HPDE6-E6E7 (cell line): ENCODE measurements around the gene ADAMTS14.

ENCODE experiments used
- DNase-seq: peaks from one replicate; pipeline ENCODE4 v3.0.0; 2011; ENCODE audit warnings: missing footprints; ENCODE audit errors: extremely low spot score

ADAMTS14 gene

DNA sequence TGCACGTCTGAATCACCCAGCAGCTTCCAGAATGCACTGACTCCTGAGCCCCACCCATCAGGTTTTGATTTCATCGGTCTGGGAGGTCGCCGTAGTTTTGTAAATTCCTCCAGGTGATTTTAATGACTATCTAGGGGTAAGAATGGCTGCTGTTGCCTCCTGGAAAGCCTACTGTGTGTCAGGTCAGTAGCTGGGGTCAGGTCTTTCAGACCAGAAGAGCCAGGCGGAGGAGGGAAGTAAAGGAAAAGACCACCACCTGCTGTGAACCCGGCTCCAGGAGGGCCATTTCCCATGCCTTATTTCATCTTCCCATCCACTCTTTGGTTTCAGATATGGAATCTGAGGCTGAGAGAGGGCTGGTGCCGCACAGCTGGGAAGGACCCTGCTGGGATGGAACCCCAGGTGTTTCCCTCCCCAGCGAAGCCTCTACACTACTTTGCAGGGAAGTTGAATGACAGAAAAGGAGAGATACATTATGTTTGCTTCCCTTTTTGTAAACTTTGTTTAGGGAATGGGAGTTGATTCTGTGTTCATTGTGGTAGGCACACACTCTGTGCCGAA lies 19.8 kb downstream of the ADAMTS14 start:
- no peak for DNase-seq

DNA sequence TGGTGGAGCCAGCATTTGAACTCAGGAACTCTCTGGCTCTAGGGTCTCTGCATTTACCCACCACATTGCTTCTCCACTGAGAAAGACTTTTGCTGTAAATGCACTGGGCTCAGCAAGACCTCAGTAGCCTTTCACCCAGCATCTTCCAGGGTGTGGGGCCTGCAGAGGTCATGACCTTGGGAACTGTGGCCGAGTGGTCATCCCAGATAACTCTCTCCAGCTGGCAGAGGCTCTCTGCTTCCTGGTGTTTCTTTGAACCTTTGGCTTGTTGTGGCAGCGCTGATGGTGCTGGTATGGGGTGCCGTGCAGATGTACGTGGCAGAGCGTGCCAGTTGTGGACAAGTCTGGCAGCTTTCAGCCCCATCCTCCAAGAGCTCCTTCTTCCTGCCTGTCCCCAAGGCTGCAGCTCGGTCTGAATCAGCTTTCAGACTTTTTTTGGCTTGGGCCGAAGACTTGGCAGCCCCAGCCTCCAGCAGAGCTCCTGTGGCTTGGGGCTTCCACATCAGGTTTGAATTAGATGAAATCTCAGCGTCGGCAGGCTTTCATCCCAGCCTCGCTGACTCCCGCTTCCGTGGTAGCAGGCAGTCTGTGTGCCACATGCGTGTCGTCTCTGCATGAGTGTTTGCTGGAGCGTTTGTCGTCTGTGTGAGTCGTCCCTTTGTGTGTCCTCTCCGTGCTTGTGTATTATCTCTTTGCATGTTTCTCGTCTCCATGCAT lies 21.5 kb downstream of the ADAMTS14 start:
- DNase-seq = no peak

DNA sequence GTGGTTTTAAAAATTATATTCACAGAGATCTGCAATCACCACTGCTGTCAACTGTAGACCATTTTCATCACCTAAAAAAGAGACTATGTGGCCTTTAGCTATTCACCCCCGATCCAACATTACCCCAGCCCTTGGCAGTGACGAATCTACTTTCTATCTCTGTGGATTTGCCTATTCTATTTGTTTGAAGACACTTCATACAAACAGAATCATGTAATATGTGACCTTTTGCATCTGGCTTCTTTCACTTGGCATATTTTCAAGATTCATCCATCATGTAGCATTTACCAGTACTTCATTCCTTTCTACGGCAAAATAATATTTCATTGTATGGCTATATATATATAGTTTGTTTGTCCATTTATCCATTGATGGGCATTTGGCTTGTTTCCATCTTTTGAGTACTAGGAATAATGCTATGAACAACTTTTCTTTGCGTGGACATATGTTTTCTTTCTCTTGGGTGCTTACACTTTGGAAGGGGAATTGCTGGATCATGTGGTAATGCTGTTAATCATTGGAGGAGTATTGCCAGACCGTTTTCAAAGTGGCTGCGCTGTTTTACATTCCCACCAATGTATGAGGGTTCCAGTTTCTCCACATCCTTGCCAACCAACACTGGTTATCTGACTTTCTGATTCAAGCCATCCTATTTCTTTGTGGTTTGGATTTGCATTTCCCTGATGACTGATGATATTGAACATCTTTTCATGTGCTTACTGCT lies 22.3 kb downstream of the ADAMTS14 start:
- DNase-seq = no peak

DNA sequence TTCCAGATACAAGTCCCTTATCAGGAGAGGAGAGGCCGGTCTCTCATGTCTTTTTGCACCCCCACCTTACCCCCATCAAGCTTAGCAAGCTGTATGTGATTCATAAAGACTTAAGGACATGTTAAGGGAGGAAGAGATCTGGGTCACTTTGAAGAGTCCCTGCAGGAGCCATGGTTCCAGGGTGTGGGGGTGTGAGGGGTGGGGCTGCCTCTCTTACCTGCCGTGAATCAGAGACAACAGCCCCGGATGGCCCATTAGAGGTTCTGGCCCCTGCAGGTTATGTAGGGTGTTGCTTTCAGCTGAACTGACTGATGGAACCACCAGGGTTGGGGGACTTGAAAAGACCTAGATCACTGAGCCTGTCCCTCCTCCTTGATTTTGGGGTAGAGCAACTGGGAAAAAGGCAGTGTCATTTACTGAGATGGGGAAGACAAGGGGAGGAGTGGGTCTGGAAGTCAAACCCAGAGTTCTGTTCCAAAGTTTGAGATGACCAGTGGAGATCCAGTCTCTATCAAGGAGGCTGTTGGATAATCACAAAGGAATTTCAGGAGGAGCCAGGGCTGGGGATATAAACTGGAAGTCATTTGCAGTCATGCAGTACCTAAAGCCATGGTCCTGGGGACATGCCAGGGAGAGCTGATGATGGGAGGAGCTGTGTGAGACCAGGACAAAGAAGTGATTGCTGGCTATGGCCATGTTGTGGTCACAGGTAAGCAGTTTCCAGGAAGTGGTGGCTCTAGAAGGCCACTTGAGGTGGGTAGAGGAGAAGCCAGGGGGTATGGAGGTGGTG lies 23.1 kb downstream of the ADAMTS14 start:
- no peak for DNase-seq

DNA sequence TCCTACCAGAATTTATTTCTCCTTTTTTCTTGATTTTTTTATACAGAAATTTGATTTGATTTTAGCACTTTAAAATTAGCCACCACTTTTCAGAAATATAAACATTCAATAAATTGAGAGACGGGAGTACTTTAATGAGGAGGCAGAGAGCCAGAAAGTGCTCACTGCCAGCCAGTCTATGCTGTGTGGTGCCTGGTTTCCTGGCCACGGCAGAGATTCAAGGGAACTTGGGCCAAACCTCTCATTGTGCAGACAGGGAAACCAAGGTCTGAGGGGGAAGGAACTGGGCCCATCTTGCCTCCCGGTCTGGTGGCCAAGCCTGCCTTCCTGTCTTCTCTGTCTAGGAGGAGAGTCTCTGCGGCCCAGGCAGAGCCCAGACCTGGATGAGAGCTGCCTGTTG lies 25.9 kb downstream of the ADAMTS14 start:
- no peak for DNase-seq

DNA sequence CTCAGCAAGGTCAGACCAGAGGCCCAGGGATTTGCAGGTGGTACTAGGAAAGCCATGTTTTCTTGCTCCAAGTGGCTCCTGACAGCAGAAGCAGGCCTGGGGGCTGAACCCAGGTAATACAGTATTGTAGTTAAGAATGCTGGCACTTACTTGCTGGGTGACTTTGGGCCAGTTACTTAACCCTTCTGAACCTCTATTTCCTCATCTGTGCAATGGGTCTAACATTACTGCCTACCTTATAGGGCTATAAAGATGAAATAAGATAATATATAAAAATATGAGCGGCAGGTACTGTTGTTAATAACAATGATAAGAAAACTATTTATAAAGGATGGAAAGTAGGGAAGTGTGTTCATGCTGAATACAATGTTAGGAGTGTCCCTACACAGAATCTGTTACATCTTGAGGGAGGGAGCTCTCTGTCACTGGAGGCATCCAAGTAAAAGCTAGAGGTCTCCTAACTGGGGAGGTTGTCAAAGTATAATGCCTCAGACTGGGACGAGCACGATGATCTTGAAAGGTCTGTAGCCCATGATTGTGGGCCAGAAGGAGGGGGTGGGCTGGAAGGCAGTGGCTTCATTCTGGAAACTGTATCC lies 26.9 kb downstream of the ADAMTS14 start:
- no peak for DNase-seq

DNA sequence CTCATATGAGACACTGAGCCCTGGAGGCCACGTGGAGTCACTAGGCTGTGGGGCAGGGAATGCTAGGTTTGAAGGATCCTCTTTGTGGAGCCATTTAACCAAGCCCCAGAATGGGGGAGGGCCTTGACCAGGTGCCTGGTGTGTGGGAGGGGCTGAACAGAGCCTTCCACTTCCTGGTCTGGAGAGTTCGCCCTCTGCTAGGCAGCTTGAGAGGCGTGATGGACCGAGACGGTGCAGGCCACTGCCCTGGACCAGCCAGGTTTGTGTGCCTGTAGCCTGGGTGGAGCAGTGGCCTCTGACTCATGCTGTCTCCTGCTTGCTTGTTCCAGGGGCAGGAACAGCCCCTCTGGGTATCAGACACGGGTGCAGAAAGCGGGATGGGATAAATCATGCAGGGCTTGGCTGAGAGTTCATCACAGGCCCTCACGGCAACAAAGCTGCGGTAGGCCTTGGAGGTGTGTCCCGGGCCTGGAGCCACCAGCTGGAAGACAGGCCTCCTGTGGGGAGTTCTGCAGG lies 27.4 kb downstream of the ADAMTS14 start:
- peak; percentile 58 for DNase-seq

DNA sequence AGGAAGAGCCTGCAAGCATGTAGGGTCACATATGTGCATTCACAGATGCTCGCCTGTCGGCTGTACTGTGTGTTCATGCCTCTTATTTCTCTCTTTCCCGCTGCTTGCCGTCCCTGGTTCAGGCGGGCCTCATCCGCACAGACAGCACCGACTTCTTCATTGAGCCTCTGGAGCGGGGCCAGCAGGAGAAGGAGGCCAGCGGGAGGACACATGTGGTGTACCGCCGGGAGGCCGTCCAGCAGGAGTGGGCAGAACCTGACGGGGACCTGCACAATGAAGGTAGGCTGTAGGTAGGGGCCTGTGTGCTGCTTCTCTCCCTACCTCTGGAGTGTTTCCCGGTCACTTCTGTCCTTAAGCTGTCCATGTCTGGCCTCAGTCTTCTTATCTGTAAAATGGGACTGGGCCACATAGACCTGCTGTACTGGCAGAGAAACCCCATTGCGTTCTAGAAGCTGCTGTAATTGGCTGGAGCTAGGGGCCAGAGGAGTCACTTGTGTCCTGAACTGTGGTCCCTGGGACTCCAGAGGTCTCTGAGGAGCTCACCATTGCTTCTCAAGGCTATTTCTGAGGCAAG lies 30.0 kb downstream of the ADAMTS14 start:
- no peak for DNase-seq

DNA sequence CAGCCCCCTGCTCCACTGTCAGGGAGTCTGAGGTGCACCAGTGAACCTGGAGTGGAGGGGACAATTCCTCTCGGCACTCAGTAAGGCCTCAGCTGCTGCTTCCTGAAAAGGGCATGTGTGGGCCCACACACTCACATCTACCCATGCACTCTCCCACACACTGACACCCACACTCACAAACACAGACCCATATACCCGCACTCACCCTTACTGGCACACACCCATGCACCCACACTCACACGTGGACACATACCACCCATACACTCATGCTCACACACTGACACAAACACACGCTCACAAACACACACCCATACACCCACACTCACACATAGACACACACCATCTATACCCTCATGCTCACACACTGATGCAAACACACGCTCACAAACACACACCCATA lies 31.9 kb downstream of the ADAMTS14 start:
- DNase-seq = no peak

DNA sequence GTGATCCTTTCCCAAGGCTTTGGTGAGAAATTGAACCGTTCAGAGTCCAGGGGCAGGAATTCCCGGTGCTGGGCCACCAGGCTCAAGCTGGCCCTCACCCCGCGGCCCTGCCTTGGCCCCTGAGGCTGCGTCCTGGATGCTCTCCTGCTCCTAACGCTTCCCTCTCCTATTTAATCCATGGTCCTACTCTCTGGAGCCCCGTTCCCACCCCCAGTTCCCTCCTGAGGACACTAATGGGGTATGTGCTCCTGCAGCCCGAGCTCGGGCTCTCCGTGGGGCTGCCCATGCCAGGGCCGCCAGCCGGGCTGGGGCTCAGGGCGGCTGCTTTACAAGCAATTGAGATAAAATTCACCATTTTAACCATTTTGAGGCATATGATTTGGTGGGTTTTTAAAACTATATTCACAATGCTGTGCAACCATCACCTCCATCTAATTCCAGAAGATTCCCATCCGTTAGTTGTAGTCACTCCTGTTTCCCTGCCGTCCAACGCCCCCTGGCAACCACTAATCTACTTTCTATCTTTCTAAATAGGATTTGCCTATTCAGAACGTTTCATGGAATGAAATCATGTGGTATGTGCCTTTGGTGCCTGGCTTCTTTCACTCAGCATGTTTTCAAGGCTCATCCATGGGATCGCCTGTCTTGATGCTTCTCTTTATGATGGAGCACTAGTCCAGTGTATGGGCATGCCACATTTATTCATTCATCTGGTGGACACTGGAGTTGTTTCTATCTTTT lies 33.0 kb downstream of the ADAMTS14 start:
- DNase-seq = no peak

DNA sequence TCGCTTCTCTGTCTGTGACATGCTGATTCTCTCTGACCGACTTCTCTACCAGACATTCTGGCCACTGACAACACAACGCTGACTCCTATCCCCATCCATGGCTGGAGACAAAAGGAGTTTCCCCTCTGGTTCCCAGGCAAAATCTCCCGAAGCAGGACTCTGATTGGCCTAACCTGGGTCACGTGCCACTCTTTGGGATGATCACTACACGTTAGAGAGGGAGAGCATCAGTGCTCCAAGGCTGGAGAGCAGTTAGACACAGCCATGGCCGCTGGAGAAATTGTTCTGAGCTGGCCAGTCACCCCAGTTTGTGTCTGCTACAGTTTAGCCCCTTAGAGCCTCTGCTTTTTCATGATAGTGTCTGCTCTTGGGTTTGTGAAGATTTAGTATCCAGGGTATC lies 38.9 kb downstream of the ADAMTS14 start:
- no peak for DNase-seq

DNA sequence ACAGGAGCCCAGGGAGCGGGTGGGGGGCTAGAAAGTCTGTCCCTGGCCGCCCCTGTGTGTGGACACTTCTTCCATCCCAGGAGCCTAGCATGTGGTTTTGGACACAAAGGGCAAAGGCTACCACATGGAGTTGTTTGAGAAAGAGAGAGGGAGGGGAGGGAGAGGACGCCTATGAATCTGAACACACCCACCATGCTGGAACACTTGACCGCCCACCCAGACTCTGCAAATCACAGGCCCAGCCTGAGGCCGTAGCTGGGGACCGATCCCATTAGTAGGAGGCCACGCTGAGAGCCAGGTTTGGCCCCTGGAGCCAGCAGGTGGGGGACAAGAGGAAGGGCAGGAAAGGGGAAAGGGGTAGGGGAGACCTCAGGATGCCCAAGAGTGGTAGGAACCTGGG lies 39.6 kb downstream of the ADAMTS14 start:
- DNase-seq = no peak

DNA sequence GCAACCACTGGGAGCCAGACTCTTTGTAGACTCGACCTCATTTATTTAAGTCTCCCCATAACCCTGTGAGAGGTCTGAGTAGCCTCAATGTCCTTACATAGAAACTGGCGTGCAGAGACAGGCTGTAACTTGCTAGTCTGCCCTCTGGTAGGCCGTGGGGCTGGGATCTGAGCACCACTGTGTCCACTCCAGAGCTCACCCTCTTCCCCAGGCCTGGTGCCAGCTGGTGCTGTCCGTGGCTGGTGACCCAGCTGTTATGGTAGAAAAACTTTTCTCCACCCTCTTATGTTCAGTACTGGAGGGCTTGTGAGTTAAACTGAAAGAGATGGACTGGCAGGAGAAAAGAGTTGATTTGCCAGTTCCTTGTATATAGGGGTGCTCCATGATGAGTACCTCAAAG lies 41.9 kb downstream of the ADAMTS14 start:
- no peak for DNase-seq

DNA sequence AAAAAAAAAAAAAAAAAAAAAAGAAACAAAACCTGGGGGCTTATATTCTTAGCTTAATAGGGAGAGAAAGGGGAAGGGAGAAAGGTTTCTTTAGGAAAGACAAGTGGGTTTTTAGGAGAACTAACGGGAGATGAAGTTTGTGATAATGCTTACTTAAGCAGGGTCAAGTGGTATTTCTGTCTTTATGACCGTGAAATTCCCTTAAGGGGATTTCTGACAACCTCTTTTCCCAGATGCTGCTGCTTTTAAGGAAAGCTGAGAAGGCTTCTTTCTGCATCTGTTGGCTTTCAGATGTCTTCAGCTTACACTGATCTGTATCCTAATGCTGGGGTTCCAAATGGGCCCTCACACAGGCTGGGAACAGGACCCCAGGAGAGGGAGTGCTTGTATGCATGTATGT lies 42.6 kb downstream of the ADAMTS14 start:
- DNase-seq = no peak

DNA sequence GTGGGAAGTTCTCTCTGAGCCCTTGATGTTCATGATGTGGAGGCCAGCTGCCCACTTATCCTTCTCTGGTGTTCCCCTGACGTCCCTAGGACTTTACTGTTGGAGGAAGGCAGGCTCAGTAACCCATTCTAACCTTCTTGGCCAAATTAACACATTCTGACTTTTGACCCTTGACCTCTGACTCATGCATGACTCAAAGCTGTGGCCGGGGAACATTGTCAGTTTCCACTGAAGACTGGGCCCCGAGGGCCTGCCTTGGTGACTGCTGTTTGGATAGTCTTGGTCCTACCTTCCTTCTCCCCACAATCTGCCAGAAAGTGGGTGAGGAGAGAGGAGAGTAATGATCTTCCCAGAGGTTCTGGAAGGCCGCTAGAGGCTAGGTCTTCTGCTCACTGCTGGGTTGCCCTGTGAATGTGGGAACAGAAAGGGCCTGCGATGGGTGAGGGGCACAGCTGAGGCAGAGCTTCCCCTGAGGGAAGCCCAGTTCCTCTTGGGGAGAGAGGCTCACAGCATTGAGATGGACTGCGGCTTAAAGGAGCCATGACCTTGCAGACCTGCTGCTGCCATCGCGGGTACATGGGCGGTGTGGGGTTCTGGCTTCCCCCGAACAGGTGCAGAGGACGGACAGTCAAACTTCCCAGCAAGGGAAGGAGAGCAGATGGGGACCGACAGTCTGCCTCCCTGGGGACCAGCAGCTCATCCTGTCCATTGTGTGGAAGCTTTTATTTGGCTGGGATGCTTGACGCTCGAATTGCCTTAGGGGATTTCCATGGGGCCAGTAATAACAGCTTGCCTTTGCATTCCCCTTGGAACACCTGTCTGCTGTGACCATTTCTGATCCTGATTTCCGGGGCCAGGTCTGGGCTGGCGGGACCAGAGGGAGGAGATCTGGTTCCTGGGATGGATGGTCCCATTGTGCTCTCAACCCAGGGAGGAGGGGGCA lies 43.8 kb downstream of the ADAMTS14 start:
- peak; percentile 40 for DNase-seq

DNA sequence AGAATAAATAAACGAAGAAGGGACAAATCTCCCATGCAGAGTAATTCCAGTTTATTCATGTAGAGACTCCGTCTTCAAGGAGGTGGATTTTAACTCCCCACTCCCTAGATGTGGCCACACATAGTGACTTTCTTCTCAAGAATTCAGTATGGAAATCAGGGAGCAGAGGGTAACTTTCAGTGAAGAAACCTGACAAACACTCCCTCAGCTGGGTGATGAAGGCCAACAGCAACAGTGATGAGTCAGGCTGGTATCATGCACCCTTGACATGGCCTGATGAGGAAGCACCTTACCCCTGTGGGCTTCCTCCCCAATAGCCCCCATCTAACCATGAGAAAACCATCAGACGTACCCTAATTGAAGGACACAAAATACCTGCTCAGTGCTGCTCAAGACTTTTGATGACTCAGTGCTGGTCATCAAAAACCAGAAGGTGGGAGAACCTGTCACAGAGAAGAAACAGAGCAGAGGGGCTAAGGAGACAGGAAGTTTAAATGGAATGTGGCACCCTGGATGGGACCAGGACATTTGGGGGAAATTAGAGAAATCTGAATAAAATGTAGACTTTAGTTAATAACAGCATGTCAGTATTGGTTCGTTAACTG lies 50.6 kb downstream of the ADAMTS14 start:
- DNase-seq = peak; percentile 25

DNA sequence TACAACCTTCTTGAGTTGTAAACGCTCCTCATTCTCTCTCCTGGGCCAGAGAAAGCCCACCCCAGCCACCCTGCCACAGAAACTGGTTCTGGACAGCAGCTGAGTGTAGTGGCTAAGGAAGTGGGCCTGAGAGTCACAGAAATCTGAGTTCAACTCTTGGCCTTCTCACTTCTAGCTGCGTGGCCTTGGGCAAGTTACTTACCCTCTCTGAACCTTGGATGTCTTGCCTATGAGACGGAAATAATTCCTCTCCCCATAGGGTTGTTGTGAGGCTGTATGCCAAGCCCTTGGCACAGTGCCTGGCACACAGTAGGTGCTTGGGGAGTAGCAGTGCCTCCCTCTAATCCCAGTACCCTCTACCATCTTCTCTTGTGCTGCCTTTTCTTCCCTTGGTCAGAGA lies 51.5 kb downstream of the ADAMTS14 start:
- DNase-seq = no peak

DNA sequence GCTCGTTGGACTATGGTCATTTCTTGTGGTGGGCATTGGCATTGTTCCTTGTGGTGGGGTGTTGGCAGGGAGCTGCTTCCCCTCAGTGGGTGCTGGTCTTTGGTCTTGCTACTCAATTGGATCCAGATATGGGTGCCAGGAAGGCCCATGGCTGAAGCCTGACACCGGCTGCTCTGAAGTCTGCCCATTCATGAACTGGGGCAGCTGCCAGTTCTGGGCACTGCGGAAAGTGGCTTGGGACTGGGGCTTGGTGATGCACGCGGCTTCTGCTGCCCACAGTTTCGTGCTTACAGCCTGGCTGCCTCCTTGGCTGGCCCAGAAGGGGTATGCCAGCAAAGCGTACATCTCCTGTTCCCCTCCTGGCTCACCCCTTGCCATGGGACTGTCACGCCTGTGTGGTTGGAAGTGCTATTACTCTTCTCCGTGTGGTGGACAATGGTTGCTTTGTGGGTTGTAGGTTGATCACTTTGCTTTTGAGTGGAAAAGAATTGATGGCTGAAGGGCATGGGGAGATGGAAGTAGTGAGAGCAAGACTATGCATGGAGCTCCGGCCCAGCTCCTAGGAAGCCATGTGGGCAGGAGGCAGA lies 54.7 kb downstream of the ADAMTS14 start:
- DNase-seq = no peak

DNA sequence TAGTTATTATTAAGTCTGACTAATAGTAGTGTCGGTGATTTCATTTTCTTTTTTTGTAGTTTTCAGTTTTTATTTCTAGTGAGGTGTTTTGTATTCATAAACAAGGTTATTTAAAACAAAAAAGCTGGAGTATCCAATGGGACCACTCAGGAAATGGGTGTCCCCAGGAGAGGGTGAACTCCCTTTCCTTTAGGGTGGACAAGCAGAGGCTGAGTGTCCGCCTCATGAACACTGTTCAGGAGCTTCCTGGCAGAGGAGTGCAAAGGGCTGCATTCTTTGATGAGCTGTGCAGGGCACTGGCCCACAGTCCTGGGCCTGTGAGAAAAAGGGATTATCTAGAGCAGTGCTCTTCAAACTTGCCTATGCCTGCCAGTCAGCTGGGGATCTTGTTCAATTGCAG lies 56.0 kb downstream of the ADAMTS14 start:
- no peak for DNase-seq
